T-helper 17 cell (primary cell): ENCODE data around the gene PIP5KL1. TPM values are rescaled to one million over a fixed set of nuclear protein-coding genes. Genes with fewer than 3 reads are reported as not detected.

ENCODE experiments used
- ATAC-seq: fragments of 150-1000 bp; cut with Tn5 transposase; 2 replicates; pipeline ENCODE4 v1.10.0; 2021; ENCODE audit warnings: mild to moderate bottlenecking, moderate library complexity
- DNase-seq, 3 donors: peaks; one replicate each; pipeline versions ENCODE4 v3.0.0 to v3.0.0-alpha.2; 2020 to 2021
- H3K9me3 ChIP-seq: one replicate; pipeline ENCODE4 v1.7.0; 2013; ENCODE audit warnings: low read length, mild to moderate bottlenecking; ENCODE audit not compliant: control insufficient read depth, poor library complexity, severe bottlenecking
- H3K27ac Mint-ChIP-seq: one replicate; pipeline ENCODE4 v1.8.0; 2022; ENCODE audit warnings: mild to moderate bottlenecking, moderate library complexity, mixed read lengths
- H3K27me3 Mint-ChIP-seq: one replicate; pipeline ENCODE4 v1.8.0; 2022; ENCODE audit warnings: mixed read lengths
- H3K36me3 Mint-ChIP-seq: one replicate; pipeline ENCODE4 v1.8.0; 2022; ENCODE audit warnings: low read depth, mixed read lengths
- H3K4me1 Mint-ChIP-seq: one replicate; pipeline ENCODE4 v1.8.0; 2022; ENCODE audit warnings: mild to moderate bottlenecking, mixed read lengths
- H3K4me3 Mint-ChIP-seq: one replicate; pipeline ENCODE4 v1.8.0; 2022; ENCODE audit warnings: mild to moderate bottlenecking, moderate library complexity, mixed read lengths
- total RNA-seq, 4 donors: library from RNA in 2 of 4; stranded (reverse) in 2 of 4; gene quantifications; one replicate each; pipeline ENCODE4 v1.2.3 and lab custom pipeline; 2022 to 2026

PIP5KL1 gene
- total RNA-seq, 2 donors from 2014 or later, result 2.1 to 2.3 TPM

- H3K36me3 Mint-ChIP-seq, result peaks cover 4% of the 10 kb centered on the region
- peak overlapping the region; percentile 97 for H3K4me3 Mint-ChIP-seq
- no peak for ATAC-seq
- no peak for DNase-seq
- H3K9me3 ChIP-seq, result no peaks in the 10 kb centered on the region
- peak overlapping the region; percentile 99 for H3K27ac Mint-ChIP-seq
- H3K4me1 Mint-ChIP-seq, result peaks cover 79% of the 10 kb centered on the region
- H3K27me3 Mint-ChIP-seq, result no peaks in the 10 kb centered on the region
These were observed 42.8 kb upstream of the PIP5KL1 start for GRCh38 chr9:127973169-127974000.

DNA sequence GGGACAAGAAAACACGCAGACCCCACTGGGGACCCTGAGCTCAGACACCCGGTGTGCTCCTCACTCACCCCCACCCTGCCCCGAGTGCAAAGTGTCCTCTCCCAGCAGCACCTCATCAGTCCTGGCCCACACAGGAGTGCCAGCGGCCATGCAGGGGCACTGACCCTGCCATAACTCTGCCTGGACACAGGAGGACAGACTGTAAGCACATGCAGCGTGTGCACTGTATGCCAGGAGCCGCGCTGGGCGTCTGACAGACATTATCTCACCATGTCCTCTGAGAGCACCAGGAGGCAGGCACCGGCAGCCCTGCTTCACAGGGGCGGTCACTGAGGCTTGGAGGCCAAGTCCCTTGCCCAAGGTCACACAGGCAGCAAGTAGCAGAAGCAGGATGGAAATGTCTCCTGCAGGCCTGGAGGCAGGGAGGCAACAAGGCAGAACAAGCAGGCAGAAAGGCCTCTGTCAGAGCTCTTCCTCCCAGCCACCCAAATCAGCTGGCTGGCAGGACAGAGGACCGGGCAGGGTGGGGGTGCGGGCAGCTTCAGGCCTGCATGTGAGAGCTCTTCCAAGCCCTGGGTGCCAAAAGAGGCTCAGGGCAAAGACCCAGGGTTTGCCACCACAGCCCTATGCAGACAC, 41.8 kb upstream of the PIP5KL1 start:
- ATAC-seq (no peak), DNase-seq (no peak)
- no peaks in the 10 kb centered on the region for H3K27me3 Mint-ChIP-seq
- H3K4me1 Mint-ChIP-seq, result peaks cover 88% of the 10 kb centered on the region
- H3K36me3 Mint-ChIP-seq, result peaks cover 4% of the 10 kb centered on the region
- H3K4me3 Mint-ChIP-seq, result peak overlapping the region; percentile 97
- peak overlapping the region; percentile 99 for H3K27ac Mint-ChIP-seq
- no peaks in the 10 kb centered on the region for H3K9me3 ChIP-seq

GRCh38 chr9:127971357-127972235, 41.0 kb upstream of the PIP5KL1 start:
- peak in 1 of 3 donors; percentile 31 for DNase-seq
- Mint-ChIP-seq H3K4me1 (peaks cover 91% of the 10 kb centered on the region), H3K4me3 (peak overlapping the region; percentile 97), H3K27me3 (no peaks in the 10 kb centered on the region), H3K27ac (peak overlapping the region; percentile 99), H3K36me3 (peaks cover 4% of the 10 kb centered on the region)
- ATAC-seq, result peak; percentile 34
- no peaks in the 10 kb centered on the region for H3K9me3 ChIP-seq

GRCh38 chr9:127970401-127971313, 40.1 kb upstream of the PIP5KL1 start:
- Mint-ChIP-seq H3K36me3 (peaks cover 4% of the 10 kb centered on the region), H3K4me1 (peaks cover 84% of the 10 kb centered on the region), H3K27me3 (no peaks in the 10 kb centered on the region), H3K27ac (peak overlapping the region; percentile 99), H3K4me3 (peak overlapping the region; percentile 97)
- H3K9me3 ChIP-seq, result no peaks in the 10 kb centered on the region
- peak; percentile 73 for ATAC-seq
- DNase-seq, result peak in 2 of 3 donors; percentile 39 to 47

GRCh38 chr9:127968700-127969383, 38.3 kb upstream of the PIP5KL1 start:
- DNase-seq (no peak), ATAC-seq (no peak)
- no peaks in the 10 kb centered on the region for H3K9me3 ChIP-seq
- Mint-ChIP-seq H3K36me3 (peaks cover 4% of the 10 kb centered on the region), H3K27ac (peak overlapping the region; percentile 99), H3K4me1 (peaks cover 85% of the 10 kb centered on the region), H3K4me3 (peak overlapping the region; percentile 97), H3K27me3 (no peaks in the 10 kb centered on the region)

- H3K4me1 Mint-ChIP-seq, result peaks cover 86% of the 10 kb centered on the region
- H3K27ac Mint-ChIP-seq, result peak overlapping the region; percentile 99
- H3K9me3 ChIP-seq, result no peaks in the 10 kb centered on the region
- ATAC-seq, result no peak
- peaks cover 4% of the 10 kb centered on the region for H3K36me3 Mint-ChIP-seq
- DNase-seq, result no peak
- H3K27me3 Mint-ChIP-seq, result no peaks in the 10 kb centered on the region
- H3K4me3 Mint-ChIP-seq, result peak overlapping the region; percentile 97
These were observed 37.5 kb upstream of the PIP5KL1 start for GRCh38 chr9:127968042-127968441.

- peaks cover 85% of the 10 kb centered on the region for H3K4me1 Mint-ChIP-seq
- H3K27me3 Mint-ChIP-seq, result no peaks in the 10 kb centered on the region
- no peak for DNase-seq
- H3K4me3 Mint-ChIP-seq, result peak overlapping the region; percentile 85
- peak overlapping the region; percentile 99 for H3K27ac Mint-ChIP-seq
- no peak for ATAC-seq
- no peaks in the 10 kb centered on the region for H3K9me3 ChIP-seq
- H3K36me3 Mint-ChIP-seq, result peaks cover 4% of the 10 kb centered on the region
These were observed 36.7 kb upstream of the PIP5KL1 start for GRCh38 chr9:127967151-127967809.

DNA sequence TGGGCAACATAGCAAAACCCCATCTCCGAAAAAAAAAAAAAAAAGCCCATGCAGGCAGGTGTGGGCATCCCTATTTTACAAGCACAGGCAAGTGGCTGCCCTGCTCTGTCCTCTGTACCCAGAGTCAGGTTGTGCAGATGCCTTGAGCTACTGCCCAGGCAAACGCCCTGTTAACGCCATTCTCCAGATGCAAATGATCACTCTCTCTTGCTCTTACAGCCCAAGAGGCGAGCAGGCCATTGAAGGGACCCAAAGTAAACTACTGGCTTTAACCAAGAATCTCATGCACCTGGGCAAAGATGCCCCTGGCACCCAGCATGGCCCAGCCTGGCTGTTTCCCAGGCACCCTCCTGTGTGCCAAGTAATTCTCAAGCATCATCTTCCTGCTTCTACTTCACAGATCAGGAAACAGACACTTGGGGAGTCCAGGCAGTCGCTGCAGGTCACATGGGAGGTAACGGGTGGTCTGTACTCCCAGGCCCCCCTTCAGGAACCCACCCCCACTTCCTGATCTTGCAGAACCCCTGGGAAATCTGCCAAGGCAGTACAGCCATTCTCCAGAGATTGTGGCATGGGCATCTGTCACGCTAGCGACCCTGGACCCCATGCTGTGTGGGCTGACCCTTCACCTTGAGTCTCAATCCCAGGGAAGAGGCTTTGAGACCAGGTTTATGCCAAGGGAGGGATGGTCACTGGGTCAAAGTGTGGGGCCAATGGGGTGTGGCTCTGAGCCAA, 36.0 kb upstream of the PIP5KL1 start:
- H3K9me3 ChIP-seq, result no peaks in the 10 kb centered on the region
- peak overlapping the region; percentile 99 for H3K27ac Mint-ChIP-seq
- H3K36me3 Mint-ChIP-seq, result peaks cover 3% of the 10 kb centered on the region
- H3K27me3 Mint-ChIP-seq, result no peaks in the 10 kb centered on the region
- H3K4me1 Mint-ChIP-seq, result peaks cover 85% of the 10 kb centered on the region
- DNase-seq (no peak), ATAC-seq (no peak)
- peak overlapping the region; percentile 85 for H3K4me3 Mint-ChIP-seq

- no peaks in the 10 kb centered on the region for H3K9me3 ChIP-seq
- Mint-ChIP-seq H3K4me3 (peak overlapping the region; percentile 85), H3K27ac (peak overlapping the region; percentile 99), H3K27me3 (no peaks in the 10 kb centered on the region), H3K4me1 (peaks cover 85% of the 10 kb centered on the region), H3K36me3 (peaks cover 4% of the 10 kb centered on the region)
- ATAC-seq, result no peak
- DNase-seq, result no peak
These were observed 35.4 kb upstream of the PIP5KL1 start for GRCh38 chr9:127965953-127966352.

- H3K9me3 ChIP-seq, result no peaks in the 10 kb centered on the region
- Mint-ChIP-seq H3K27me3 (no peaks in the 10 kb centered on the region), H3K4me1 (peaks cover 80% of the 10 kb centered on the region), H3K36me3 (peaks cover 9% of the 10 kb centered on the region), H3K4me3 (peak overlapping the region; percentile 73), H3K27ac (peak overlapping the region; percentile 99)
- DNase-seq (no peak), ATAC-seq (no peak)
These were observed 32.9 kb upstream of the PIP5KL1 start for GRCh38 chr9:127963359-127964064.

GRCh38 chr9:127963041-127963358, 32.4 kb upstream of the PIP5KL1 start:
- no peak for ATAC-seq
- peak overlapping the region; percentile 73 for H3K4me3 Mint-ChIP-seq
- H3K36me3 Mint-ChIP-seq, result peaks cover 9% of the 10 kb centered on the region
- peaks cover 77% of the 10 kb centered on the region for H3K4me1 Mint-ChIP-seq
- no peak for DNase-seq
- H3K9me3 ChIP-seq, result no peaks in the 10 kb centered on the region
- H3K27me3 Mint-ChIP-seq, result no peaks in the 10 kb centered on the region
- peak overlapping the region; percentile 99 for H3K27ac Mint-ChIP-seq
